Measurements from ENCODE around the gene SV2B. TPM values are rescaled to one million over a fixed set of nuclear protein-coding genes. Genes with fewer than 3 reads are reported as not detected.

The SV2B gene
- total RNA-seq, 2 donors from 2014 or later: 0.04 to 0.13 TPM

DNA sequence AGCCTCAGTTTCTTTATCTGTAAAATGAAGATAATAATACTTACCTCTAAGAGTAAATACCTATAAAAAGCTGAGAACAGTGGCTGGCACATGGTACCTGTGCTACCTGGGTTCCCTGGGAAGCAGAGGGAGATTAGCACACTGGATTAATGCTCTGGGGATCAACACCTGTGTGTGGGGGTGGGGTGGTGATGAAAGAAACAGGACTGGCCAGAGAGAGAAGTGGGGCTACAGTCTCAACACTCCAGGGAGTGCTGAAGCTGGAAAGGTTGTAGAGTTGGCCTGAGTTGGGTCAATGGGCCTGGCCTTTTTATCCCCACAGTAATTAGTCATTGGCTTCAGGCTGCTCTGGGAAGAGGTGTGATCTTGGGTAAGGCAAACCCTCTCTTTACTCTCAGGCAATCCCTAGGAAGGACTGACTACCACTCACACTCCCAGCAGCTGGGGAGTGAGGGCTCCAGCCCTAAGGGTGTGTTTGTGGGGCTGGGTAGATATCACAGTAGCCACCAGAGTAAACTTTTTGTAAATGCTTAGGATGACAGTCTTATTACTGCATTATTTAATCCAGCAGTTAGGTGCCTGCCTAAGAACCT, 102.5 kb downstream of the SV2B start:
- no peak overlapping the region for H3K4me3 Mint-ChIP-seq
- H3K9me3 Mint-ChIP-seq: no peaks in the 10 kb centered on the region
- H3K27me3 Mint-ChIP-seq: peaks cover 28% of the 10 kb centered on the region
- no peak for ATAC-seq (replicated peaks)
- no peaks in the 10 kb centered on the region for H3K4me1 Mint-ChIP-seq
- H3K36me3 Mint-ChIP-seq (ENCODE audit: low read depth): no peaks in the 10 kb centered on the region
- H3K27ac Mint-ChIP-seq: no peak overlapping the region

DNA sequence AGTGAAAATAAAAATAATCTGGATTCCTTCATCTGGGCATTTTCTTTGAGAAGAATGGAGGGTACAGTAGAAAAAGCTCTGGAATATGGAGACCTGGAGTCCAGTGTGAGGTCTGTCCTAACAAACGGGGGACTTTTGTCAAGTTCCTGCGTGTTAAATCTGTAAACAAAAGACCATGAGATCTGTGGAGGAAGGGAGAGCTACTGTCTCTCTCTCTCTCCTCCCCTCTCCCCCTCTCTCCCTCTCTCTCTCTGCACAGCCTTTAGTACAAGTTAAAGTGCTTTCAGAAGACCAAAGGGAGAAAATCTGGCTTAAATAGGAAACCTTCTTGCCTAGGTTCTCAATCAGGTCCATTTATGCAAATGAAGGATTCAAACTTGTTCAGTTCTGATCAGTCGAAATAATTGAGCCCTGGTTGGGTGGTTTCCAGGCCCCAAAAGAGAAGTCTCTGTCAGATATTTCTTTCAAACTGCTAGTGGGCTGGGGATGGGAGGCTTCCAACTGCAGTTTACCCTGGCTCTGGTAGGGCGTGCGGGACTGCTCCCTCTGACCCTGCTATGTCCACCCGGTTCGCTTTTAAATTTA, 103.7 kb downstream of the SV2B start:
- Mint-ChIP-seq H3K9me3 (no peaks in the 10 kb centered on the region), H3K4me1 (no peaks in the 10 kb centered on the region), H3K36me3 (ENCODE audit: low read depth) (no peaks in the 10 kb centered on the region), H3K4me3 (no peak overlapping the region), H3K27me3 (peaks cover 29% of the 10 kb centered on the region), H3K27ac (no peak overlapping the region)
- no peak for ATAC-seq (replicated peaks)

DNA sequence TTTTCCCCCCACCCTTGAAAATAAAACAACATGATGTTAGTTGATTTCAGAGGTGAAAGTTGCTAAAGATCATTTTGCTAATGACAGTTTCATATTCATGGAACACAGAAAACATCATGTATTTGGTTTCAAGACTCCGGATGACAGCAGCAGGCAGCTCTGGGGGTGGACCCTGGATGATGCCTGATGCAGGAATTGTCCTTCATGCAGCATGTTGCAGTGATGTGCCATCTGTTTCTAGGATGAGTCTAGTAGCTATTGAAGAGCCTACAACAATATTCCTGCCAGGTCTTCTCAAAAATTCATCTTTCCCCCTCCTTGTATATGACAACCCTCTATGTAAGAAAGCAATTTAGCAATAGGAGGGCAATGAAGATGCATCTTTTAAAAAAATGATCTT, 108.3 kb downstream of the SV2B start:
- peaks cover 33% of the 10 kb centered on the region for H3K27me3 Mint-ChIP-seq
- H3K36me3 Mint-ChIP-seq (ENCODE audit: low read depth): no peaks in the 10 kb centered on the region
- H3K4me3 Mint-ChIP-seq: no peak overlapping the region
- ATAC-seq (replicated peaks): no peak
- H3K4me1 Mint-ChIP-seq: no peaks in the 10 kb centered on the region
- H3K9me3 Mint-ChIP-seq: no peaks in the 10 kb centered on the region
- H3K27ac Mint-ChIP-seq: no peak overlapping the region

DNA sequence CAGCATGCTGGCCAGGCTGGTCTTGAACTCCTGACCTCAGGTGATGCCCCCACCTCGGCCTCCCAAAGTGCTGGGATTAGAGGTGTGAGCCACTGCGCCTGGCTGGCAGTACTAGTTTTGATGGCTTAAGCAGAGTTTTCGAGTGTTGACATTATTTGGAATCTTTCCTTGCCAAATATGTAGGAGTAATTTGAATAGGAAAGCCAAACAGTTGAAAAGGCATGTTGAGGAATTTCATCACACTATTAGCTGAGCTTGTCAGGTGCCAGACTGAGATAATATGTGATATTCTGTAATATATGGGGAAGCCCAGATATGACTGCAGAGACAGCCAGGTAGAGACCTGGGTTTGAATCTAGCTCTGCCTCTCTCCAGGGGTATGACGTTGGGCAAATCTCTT, 109.3 kb downstream of the SV2B start:
- no peaks in the 10 kb centered on the region for H3K36me3 Mint-ChIP-seq (ENCODE audit: low read depth)
- no peak overlapping the region for H3K4me3 Mint-ChIP-seq
- ATAC-seq (replicated peaks): no peak
- H3K27ac Mint-ChIP-seq: no peak overlapping the region
- H3K4me1 Mint-ChIP-seq: no peaks in the 10 kb centered on the region
- H3K27me3 Mint-ChIP-seq: peaks cover 33% of the 10 kb centered on the region
- no peaks in the 10 kb centered on the region for H3K9me3 Mint-ChIP-seq

DNA sequence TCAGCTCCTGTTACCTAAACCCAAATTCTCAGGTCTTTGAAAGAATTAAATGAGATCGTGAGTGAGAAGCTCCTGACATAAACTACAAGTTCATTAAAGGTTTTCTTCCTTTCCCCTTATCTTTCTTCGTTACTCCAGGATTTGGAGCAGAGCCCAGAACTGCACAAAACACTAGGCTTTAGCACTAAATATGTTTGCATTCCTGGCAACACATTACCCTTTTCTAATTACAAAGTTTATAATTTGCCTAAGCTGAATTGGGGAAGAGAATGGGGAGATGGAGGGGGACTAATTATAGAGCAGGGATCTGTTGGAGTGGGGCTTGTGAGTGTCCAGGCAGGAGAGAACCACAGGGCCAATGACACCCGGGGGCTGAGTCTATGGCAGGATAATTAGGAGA, 109.7 kb downstream of the SV2B start:
- Mint-ChIP-seq H3K27me3 (peaks cover 33% of the 10 kb centered on the region), H3K4me3 (no peak overlapping the region), H3K4me1 (no peaks in the 10 kb centered on the region), H3K9me3 (no peaks in the 10 kb centered on the region), H3K27ac (no peak overlapping the region), H3K36me3 (ENCODE audit: low read depth) (no peaks in the 10 kb centered on the region)
- ATAC-seq (replicated peaks): no peak

DNA sequence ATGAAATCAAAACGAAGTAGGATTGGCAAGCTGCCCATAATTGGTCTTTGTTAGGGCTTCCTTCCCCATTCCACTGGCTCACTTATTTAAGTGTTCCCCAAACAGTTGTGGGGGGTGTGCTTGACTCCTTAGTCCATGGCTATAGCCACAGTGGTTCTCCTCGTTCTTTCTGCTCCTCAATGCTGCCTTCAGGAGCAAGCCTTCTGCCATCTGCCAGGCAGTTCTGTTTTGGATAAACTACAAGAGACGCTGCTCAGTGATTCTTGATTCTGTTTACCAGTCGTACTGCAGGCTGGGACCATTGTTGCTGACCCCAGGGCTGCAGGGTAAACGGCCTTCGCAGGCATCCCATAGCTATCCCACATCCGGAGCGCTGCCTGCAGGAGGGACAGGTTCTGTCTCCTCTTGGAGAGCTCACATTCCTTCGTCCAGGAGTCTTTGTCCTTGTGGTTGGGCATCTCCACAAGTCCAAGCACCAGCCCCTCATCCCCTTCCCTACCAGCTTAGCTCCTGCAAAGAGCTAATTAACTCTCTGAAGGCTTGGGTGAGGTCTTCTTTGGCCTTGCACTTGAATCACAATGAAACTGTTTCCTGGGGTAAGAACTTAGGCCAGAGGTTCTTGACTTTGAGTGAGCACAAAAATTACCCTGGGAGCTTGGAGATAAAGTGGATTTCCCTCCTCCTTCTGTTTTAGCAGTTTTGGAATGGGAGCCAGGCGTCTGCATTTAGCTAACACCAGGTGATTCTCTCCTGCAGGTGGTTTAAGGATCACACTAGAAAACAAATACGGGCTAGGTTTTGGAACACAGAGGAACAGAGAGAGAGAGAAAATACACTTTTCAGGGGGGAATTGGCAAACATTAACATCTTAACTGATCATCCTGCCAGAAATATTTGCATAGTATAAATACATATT, 114.9 kb downstream of the SV2B start:
- Mint-ChIP-seq H3K27ac (no peak overlapping the region), H3K27me3 (peaks cover 17% of the 10 kb centered on the region)

DNA sequence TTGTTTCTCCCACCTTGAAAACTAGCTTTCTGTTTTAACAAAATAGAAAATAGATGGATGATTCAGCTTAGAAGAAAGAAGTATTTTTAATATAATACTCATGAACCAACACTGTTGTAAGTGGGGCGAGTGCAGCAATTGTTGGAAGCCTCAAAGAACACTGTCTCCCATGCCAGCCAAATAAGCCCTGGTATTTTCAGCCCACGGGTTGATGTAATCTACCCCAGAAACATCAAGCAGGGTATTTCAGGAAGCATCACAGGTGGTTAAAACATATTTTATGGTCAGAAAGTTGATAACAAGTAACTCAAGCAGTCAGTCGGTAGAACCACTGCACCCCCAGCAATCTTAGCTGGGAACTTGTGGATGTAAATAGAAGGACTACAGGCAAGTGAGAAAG, 115.9 kb downstream of the SV2B start:
- H3K9me3 Mint-ChIP-seq: no peaks in the 10 kb centered on the region
- H3K4me3 Mint-ChIP-seq: no peak overlapping the region
- H3K27ac Mint-ChIP-seq: no peak overlapping the region
- no peak for ATAC-seq (replicated peaks)
- no peaks in the 10 kb centered on the region for H3K4me1 Mint-ChIP-seq
- no peaks in the 10 kb centered on the region for H3K36me3 Mint-ChIP-seq (ENCODE audit: low read depth)
- H3K27me3 Mint-ChIP-seq: peaks cover 13% of the 10 kb centered on the region

More for the DNA sequence above, 114.9 kb downstream of the SV2B start:
- H3K36me3 Mint-ChIP-seq (ENCODE audit: low read depth): no peaks in the 10 kb centered on the region
- ATAC-seq (replicated peaks): no peak
- no peaks in the 10 kb centered on the region for H3K4me1 Mint-ChIP-seq
- H3K4me3 Mint-ChIP-seq: no peak overlapping the region
- H3K9me3 Mint-ChIP-seq: no peaks in the 10 kb centered on the region

DNA sequence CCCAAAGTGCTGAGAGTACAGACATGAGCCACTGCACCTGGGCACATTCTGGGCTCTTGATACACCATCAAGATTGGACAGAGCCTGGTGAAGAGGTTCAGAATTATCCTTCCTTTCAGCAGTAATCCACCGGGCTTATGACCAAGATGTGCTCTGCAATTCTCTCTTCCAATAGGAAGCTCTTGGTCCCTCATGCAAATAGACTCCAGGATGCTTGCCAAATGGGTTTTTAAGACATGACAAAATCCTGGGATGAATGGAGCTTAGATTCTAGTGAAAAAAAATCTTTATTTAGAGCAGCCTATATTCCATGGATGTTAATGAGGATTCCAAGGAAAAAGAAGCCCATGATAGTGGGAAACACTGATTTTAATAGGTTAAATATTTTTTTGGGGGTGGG, 119.1 kb downstream of the SV2B start:
- Mint-ChIP-seq H3K4me1 (no peaks in the 10 kb centered on the region), H3K4me3 (no peak overlapping the region), H3K27ac (no peak overlapping the region), H3K27me3 (peaks cover 22% of the 10 kb centered on the region), H3K36me3 (ENCODE audit: low read depth) (no peaks in the 10 kb centered on the region), H3K9me3 (no peaks in the 10 kb centered on the region)
- ATAC-seq (replicated peaks): no peak

DNA sequence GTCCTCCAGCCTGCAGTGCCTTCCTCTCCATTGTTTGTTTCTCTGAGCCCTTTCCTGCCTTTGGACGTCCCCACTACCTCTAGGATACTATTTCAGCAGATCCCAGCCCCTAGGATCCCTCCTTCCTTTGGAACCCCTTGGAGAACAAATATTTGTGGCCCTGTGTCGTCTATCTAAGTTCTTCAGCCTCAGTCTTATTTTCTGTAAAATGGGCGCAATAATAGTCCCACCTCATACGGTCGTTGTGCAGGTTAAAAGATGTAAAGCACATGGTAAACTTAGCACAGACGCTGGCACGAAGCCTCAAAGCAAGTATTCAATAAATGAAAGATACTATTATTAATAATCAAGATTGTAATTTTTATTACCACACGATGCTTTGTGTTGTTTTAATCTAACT, 122.0 kb downstream of the SV2B start:
- H3K4me3 Mint-ChIP-seq: no peak overlapping the region
- H3K27me3 Mint-ChIP-seq: peaks cover 39% of the 10 kb centered on the region
- H3K27ac Mint-ChIP-seq: no peak overlapping the region
- ATAC-seq (replicated peaks): no peak
- no peaks in the 10 kb centered on the region for H3K4me1 Mint-ChIP-seq
- no peaks in the 10 kb centered on the region for H3K36me3 Mint-ChIP-seq (ENCODE audit: low read depth)
- no peaks in the 10 kb centered on the region for H3K9me3 Mint-ChIP-seq

DNA sequence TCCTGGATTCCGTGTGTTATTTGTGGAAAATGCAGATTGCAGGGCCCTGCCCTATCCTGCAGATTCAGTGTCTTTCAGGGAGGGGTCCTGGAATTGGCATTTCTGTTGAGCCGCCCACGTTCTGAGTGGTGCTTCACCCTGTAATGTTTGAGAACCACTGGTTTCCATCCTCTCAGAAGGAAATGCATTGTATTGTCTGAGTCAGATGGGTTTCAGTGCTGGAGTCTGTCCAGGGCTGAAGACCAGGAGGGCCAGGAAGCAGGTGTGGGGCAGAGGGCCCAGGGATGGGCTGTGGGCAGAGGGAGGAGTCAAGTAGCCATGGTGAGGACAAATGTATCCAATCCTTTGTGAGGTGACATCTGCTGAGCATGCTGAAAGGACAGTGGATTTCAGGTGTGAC, 123.8 kb downstream of the SV2B start:
- ATAC-seq (replicated peaks): no peak

DNA sequence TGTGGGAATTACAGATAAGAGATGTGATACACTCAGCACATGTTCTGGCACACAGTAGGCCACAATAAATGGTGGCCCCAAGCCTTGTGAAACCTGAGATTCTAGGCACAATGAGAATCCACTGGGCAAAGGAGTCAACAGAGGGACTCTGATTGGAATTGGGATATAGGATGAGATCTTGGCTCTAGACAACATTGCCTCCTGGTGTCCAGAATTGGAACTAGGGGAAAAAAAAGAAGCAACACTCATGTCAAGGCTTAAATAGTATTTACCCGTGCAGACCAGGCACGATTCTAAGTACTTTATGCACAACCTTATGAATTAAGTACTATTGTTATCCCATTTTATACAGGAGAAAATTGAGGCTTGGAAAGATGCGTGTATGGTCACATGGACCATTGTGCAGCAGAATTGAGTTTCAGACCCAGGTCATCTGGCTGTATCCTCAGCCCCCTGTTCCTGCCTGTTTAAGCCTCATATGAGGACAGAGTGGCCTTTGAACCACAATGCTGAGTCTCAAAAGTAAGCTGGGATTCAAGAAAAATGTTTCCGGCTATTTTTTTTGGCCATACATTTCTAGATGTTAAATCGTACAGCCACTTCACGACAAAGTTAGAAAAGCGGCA, 124.8 kb downstream of the SV2B start:
- no peak for ATAC-seq (replicated peaks)
- H3K27me3 Mint-ChIP-seq: peaks cover 36% of the 10 kb centered on the region

More for the DNA sequence above, 123.8 kb downstream of the SV2B start:
- H3K4me3 Mint-ChIP-seq: no peak overlapping the region
- no peaks in the 10 kb centered on the region for H3K4me1 Mint-ChIP-seq
- H3K27ac Mint-ChIP-seq: no peak overlapping the region
- no peaks in the 10 kb centered on the region for H3K9me3 Mint-ChIP-seq
- peaks cover 39% of the 10 kb centered on the region for H3K27me3 Mint-ChIP-seq
- H3K36me3 Mint-ChIP-seq (ENCODE audit: low read depth): no peaks in the 10 kb centered on the region

DNA sequence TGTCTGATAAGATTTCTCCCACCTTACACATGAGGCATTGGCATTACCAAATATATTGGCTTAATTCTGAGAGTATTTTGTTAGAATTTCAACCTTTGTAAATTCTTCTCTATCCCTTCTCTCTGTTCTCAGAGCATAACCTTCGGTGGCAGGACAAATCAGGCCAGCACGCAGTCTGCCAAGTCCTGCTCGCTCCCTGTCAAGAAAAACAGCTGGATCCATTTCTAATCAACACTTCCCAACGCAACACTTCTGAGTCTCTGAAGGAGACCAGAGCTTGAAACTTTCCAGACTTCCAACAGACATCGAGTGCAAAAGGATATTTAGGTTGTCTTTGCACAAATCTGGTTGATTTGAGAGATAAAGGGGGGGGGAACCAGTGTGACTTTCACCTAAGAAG, 125.7 kb downstream of the SV2B start:
- H3K9me3 Mint-ChIP-seq: no peaks in the 10 kb centered on the region
- H3K36me3 Mint-ChIP-seq (ENCODE audit: low read depth): no peaks in the 10 kb centered on the region
- H3K27me3 Mint-ChIP-seq: peaks cover 33% of the 10 kb centered on the region
- no peaks in the 10 kb centered on the region for H3K4me1 Mint-ChIP-seq
- no peak for ATAC-seq (replicated peaks)
- H3K4me3 Mint-ChIP-seq: no peak overlapping the region
- H3K27ac Mint-ChIP-seq: no peak overlapping the region

More for the DNA sequence above, 124.8 kb downstream of the SV2B start:
- H3K4me3 Mint-ChIP-seq: no peak overlapping the region
- no peak overlapping the region for H3K27ac Mint-ChIP-seq
- H3K4me1 Mint-ChIP-seq: no peaks in the 10 kb centered on the region
- no peaks in the 10 kb centered on the region for H3K9me3 Mint-ChIP-seq
- no peaks in the 10 kb centered on the region for H3K36me3 Mint-ChIP-seq (ENCODE audit: low read depth)

DNA sequence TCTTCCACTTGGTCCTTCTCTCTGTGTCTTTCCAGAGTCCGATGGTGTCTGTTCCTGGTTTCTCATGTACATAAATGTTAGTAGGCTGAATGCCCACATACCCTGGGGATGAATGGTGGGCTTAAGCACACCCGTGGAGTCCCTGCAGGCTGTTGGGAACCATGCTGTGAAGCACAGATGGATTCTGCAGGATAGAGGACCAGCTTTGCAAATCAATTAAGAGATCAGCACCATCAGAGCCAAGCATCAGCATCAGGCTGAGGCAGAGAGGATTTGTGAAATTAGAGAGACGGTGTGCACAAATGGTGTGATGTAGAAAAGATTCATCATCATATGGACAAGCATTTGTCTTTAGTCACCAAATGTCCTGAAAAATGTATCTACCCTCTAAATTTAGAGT, 127.1 kb downstream of the SV2B start:
- no peak for ATAC-seq (replicated peaks)
- Mint-ChIP-seq H3K27ac (no peak overlapping the region), H3K4me3 (no peak overlapping the region), H3K9me3 (no peaks in the 10 kb centered on the region), H3K4me1 (no peaks in the 10 kb centered on the region), H3K27me3 (peaks cover 31% of the 10 kb centered on the region), H3K36me3 (ENCODE audit: low read depth) (no peaks in the 10 kb centered on the region)

DNA sequence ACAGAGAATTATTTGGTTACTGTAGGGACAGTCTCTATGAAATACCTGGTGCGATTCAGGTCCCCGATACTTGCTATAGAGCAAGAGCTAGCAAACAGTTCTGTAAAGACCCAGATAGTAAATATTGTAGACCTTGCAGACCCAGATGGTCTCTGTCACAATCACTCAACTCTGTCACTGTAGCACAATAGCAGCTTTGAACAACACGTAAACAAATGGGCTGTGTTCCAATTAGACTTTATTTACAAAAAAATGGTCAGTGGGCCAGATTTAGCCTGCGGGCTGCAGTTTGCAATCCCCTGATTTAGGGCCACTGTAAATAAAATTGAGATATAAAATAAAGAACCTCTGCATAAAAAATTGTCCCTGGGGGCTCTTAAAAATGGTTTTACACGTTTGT, 127.7 kb downstream of the SV2B start:
- Mint-ChIP-seq H3K36me3 (ENCODE audit: low read depth) (no peaks in the 10 kb centered on the region), H3K4me1 (no peaks in the 10 kb centered on the region), H3K9me3 (no peaks in the 10 kb centered on the region), H3K4me3 (no peak overlapping the region), H3K27ac (no peak overlapping the region), H3K27me3 (peaks cover 31% of the 10 kb centered on the region)
- no peak for ATAC-seq (replicated peaks)

DNA sequence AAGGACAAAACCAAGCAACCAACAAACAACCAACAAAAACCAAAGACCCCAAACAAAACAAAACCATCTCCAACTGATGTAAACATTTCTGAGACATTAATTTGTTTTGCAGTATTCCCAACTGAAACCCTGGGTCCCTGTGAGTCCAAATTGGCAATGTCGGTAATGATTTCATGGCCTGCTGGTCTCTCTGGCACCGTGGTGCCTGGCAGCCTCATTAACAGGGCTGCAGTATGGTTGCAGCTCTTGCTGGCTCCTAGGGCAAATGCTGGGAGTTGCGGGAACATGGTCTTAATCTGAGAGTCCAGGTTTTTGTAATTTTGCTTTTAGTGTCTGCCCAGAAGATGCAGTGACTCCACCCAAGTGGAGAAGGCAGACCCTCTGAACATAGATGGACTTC, 128.3 kb downstream of the SV2B start:
- H3K4me3 Mint-ChIP-seq: no peak overlapping the region
- ATAC-seq (replicated peaks): no peak
- H3K4me1 Mint-ChIP-seq: no peaks in the 10 kb centered on the region
- H3K36me3 Mint-ChIP-seq (ENCODE audit: low read depth): no peaks in the 10 kb centered on the region
- no peaks in the 10 kb centered on the region for H3K9me3 Mint-ChIP-seq
- peaks cover 30% of the 10 kb centered on the region for H3K27me3 Mint-ChIP-seq
- no peak overlapping the region for H3K27ac Mint-ChIP-seq

All from activated T-helper 17 cell treated with anti-CD3 and anti-CD28 coated beads, Interleukin-2, amount 50 U/mL, for 72 hours (primary cell).